HG03457 (cell line): Measurements from ENCODE around the gene ADCY5.

Experiments
- ATAC-seq: cut with Tn5 transposase; IDR thresholded peaks from one replicate; pipeline ENCODE4 v1.9.1; 2021; ENCODE audit warnings: moderate number of reproducible peaks; ENCODE audit not compliant: unreplicated experiment

Gene ADCY5

GRCh38 chr3:123292321-123293310, 156.3 kb downstream of the ADCY5 start:
- no peak for ATAC-seq

- ATAC-seq, result no peak
Measured at GRCh38 chr3:123291404-123291803, 157.5 kb downstream of the ADCY5 start.

DNA sequence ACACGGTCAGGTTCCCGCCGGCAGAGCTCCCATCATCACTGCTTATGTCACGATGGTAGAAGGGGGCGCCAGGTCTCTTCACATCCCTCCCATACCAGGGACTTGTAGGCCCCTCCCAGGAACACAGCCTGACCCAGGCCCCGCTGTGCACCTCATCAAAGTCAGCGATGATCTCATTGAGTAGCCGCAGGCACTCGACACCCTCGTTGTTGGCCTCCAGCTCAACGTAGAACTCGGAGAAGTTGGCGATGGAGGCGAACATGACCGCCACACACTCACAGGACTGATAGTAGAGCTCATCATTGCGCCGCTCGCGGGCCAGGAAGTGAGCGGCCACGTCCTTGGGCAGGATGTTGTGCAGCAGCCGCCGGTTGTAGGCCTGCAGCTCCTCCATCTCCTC, 157.9 kb downstream of the ADCY5 start:
- ATAC-seq, result no peak

DNA sequence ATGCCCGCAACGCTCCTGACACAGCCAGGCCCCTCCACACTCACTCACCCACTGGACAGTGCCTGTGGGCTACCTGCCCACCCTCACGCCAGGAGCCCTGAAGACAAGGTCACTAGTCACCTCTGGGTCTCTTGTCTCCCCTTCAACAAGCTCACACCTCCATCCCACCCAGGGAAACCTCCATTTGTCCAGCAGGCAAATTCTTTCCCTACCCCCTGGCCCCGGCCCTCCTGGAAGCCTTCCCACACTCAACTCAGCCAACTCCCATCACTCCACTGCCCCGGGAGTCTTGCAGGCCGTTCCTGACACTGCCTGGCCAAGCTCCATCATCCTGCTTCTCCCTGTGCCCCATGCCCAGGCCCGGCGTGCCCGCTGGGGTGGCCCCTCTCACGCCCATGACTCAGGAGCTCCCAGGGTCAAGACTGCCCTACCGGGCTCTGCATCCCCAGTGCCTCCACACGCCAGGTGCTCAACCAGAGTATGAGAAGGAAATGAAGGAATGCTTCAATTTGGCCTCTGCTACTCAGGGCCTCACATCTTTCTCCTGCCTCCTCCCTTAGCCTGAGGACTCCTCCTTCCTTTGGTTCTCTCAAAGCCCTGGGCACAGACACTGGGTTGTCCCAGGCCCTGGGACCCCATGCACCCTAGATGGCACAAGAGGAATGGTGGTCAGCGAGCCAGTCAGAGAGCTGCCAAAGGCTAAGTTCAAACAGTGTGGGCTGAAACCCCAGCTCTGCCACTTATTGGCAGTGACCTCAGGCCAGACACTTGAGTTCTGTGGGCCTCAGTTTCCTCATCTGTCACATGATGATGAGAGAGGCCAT, 158.6 kb downstream of the ADCY5 start:
- ATAC-seq, result no peak

DNA sequence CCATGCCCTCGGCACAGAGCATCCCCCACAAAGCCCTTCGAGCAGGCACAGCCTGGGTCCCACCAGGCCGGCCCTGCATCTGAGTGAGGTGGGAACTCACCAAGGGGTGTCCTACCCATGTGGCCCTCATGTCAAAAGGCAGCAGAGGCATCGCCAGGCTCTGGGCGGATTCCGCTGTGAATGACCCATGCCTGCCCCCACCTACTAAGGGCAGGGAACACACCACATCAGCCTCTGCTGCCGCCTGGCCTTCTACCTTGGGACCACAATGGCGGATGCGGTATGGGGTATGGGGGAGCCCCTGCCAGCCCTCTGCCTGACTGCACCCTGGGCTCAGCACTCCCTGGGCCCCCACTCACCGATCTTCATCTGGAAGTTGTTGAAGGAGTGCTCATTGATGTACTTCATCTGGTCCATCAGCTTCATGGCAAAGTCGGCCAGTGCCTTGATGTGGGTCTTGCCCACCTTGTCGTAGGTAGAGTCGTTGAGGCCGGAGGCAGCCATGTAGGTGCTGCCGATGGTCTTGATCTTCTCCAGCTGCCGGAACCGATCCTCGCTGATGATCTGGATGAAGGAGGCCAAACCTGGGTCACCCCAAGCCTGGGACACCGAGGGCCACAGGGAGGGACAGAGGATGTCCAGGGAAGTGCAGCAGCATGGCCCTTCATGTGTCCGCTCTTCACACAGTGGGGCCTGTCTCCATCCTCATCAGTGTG, 159.3 kb downstream of the ADCY5 start:
- no peak for ATAC-seq

GRCh38 chr3:123287962-123288302, 161.0 kb downstream of the ADCY5 start:
- ATAC-seq, result no peak

DNA sequence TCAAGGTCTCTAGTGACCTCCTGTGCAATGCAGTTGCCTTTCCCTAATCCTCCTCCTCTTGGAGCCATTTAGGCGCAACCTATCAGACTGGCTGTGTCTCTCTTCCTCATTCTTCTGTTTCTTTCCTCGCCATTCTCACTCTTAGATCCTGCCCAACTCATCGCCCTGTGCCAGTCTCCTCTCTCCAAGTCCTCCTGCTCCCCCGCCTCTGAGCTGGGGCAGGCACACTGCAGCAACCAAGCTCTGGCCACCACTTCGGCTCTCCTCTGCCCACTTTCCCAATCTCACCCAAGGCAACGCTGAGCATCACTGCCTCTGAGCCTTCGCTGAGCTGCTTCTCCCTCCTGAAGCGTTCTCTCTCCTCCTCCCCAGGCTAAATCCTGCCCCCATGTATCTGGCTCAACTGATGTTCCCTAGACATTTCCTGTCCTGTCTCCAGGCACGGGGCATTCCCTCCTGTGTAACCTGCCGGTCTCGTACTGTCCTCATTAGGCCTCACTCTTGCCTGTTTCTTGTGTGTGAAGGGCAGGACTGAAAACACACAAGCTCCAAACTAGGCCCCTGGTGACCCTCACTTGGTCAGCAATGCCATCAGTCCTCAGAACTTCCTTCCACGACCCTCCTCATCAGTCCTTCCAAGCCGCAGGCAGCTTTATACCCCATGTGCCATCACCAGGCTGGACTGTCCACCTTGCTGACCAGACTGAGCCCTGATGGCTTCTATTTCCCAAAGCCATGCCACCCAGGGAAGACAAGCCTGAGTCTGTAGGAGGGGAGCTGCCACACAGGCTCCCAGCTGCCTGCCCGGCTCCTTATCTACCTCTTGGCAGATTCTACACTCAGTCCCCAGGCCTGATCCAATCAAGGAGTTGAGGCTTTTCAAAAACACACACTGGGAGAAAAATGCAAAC, 161.6 kb downstream of the ADCY5 start:
- ATAC-seq, result no peak

DNA sequence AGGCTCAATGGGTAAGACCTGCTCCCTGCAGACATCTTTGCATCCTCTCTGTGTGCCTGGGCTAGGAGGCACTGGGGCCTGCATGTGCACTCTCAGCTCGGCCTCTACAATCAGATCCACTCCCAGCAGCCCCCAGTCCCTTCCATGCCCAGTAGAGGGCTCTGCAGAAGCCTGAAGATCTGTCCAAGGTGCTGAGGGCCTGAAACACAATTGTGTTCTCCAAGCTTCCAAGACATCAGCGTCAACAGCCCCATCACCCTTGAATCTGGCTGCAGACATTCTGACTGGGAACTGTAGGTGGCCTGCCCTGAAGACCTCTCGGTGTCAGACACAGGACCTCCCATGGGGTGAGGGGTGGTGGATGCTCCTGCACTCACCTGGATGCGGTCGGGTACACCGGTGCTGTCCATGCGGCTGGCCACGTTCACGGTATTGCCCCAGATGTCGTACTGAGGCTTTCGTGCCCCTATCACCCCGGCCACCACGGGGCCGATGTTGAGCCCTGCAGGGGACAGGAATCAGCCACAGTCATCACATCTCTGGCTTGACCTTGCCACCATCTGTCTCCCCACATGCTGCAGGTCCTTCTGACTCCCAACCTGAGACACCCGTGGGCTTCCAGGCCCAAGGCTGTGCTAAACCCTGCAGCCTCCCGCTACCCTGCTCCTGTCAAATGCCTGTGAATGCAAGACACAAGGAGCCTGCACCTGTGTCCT, 162.4 kb downstream of the ADCY5 start:
- no peak for ATAC-seq

GRCh38 chr3:123285931-123286307, 163.0 kb downstream of the ADCY5 start:
- no peak for ATAC-seq

- ATAC-seq, result no peak
Measured at GRCh38 chr3:123285479-123285878, 163.4 kb downstream of the ADCY5 start.

GRCh38 chr3:123285066-123285465, 163.8 kb downstream of the ADCY5 start:
- no peak for ATAC-seq

DNA sequence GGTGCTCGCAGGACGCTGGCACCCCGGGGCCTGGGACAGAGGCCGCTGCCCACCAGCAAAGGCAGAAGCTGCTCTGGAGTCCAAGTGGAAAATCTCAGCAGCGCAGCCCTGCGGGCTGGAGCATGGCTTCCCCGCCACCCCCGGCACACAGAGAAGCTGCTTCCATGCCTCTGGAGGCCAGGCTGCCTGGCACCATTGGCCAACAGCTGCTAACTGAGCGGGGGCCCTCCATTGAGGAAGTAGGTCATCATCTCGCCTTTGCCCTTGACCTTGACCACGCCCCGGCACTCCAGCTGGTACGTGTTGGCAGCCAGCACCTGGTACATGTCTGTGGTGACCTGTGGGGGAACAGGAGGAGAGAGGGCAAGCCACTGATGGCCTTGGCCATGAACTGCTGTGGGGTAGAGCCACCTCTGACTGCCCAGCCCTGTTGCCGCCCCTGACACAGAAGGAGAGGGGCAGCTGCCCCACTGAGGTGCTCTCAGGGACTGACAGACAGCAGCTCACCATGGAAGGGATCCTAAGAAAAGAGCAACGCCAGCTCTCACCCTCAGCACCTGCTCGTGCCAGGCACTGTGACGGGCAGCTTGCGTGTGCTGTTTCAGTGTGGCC, 164.4 kb downstream of the ADCY5 start:
- ATAC-seq, result no peak

DNA sequence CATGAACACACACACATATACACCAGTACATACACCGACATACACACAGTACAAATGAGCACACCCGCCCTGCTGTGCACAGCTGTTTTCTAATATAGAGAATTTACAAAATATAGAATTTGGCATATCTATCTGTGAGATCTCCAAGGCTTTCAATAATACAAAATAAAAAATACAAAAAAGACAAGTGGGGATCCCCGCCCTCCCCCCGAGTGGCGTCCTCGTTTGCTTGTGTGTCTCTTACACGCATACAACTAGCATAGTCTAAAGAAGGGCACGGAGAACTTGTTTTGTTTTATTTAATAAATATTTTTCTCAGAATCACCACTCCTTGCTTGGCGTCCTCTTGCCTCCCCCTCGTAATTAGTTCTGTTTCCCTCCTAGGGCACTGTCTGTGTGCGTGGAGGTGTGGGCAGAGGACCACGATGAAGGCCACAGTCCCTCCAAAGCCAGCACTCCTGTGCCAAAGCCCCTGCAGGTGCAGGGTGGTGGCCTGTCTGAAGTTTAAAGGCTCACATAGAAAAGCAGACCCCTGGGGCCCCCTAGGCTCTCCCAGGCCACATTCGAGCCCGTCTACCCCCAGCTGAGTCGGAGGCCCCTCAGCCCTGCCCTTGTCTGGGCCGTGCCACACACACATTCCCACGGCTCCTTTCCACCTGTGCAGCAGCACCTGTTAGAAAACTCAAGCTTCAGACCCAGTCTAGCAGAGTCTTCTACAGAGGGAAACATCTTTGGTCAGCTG, 165.1 kb downstream of the ADCY5 start:
- ATAC-seq, result no peak

DNA sequence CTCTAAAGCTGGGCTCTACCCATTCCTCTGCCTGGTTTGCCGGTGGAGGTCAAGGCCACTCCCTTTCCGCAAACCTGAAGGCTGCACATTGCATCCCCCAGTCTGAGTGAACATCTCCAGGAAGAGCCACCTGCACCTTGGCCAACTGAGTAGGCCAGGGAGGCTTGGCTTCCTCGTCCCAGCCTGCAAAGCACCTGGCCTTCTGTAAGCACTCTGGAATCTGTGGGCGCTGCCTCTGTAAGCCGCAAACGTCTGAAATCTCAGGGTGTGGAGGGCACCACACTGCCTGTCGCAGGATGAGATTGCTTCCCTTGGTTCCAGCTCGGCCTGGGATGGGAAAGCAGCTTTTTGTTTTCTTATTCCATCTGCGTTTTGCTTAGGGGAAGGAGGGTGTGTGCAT, 165.8 kb downstream of the ADCY5 start:
- no peak for ATAC-seq

DNA sequence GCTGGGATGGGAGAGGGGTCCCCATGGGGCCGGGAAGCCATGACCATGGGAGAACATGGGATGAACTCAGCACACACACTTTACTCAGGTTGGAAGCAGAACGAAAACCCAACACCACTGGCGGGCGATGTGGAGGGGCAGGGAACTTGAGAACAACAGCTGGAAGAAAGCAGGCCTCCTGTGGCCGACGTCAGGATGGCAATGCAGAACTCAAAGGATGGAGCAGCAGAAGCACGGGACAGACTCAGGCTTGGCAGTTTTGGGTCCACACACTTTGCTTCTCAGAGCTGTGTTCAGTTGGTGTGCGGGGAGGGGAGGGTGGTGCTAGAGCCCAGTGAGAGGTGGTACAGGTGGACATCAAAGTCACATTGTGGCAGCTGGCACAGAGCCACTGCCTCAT, 166.4 kb downstream of the ADCY5 start:
- no peak for ATAC-seq

DNA sequence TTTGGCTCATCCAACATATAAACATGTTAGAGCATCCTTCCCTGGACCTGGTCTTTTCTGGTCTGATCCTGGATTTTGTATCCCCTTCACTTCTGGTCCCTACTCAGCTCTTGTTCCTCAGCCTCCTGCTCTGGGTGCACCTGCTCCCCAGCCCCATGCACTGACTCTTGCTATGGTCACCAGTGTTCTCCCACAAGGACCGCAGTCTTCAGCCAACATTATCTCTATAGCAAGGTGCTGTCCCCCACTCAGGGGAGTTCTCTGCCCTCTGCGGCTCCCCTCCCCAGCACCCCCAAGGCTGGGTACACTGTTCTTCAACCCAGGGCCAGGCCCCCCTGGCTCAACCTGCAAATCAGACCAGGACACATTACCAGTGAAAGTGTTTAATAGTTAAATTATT, 167.0 kb downstream of the ADCY5 start:
- no peak for ATAC-seq

DNA sequence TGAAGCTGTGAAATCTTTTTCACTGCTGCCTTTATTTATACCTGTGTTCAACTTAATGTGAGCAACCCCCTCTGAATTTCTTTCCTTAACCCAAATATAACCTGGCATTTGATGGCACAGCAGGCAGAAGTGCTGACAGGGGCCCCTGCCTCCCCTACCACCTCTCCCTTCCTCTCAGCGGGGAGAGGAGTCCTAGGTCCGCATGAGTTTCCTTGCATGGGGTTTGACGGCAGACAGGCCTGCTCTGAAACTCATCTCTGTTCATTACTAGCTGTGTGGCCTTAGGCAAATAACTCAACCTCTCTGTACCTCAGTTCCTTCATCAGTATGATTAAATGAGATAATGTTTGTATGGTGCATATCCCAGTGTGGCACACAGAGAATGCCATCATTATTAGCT, 167.5 kb downstream of the ADCY5 start:
- ATAC-seq, result no peak

DNA sequence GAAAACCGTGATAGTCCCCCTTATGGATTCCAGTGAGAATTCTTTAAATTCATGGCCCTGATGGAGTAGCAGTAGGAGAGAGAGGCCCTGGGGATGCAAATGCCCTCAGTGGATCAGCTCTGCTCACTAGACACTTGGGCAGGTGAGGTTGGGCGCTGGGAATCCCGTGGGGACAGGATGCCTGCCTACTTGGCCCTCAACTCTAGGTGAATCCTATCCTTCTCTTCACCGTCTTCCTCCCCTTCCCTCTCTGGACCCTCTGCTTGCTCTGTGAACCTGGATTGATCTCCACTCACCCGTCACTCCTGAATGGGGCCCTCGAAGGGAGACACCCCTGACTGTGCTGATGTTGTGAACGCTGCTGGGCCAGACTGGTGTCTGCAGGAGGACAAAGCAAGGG, 169.8 kb downstream of the ADCY5 start:
- ATAC-seq, result no peak

GRCh38 chr3:123278446-123278845, 170.4 kb downstream of the ADCY5 start:
- no peak for ATAC-seq
